H1 (cell line): ENCODE results near the gene CDK4. TPM values are rescaled to one million over a fixed set of nuclear protein-coding genes. Genes with fewer than 3 reads are reported as not detected.

Experiments
- CBX5 ChIP-seq: fragments of 300-800, 300-1000 bp; sonication (generic); IDR thresholded peaks from 2 replicates; pipeline ENCODE4 v1.7.1; 2016; ENCODE audit warnings: antibody characterized with exemption, low read length, low read depth
- CHD7 ChIP-seq: fragments of 300-600 bp; sonication (generic); IDR thresholded peaks from 2 replicates; pipeline ENCODE4 v1.7.1; 2012; ENCODE audit warnings: low read length, moderate library complexity, mild to moderate bottlenecking, inconsistent platforms; ENCODE audit not compliant: insufficient replicate concordance
- CTCF ChIP-seq, 3 experiments: IDR thresholded peaks; 1 replicate in 2 of 3; 2 replicates in 1 of 3; pipeline versions ENCODE4 v1.5.1 to v1.6.1; 2011; ENCODE audit warnings: low read length in 3 of 3, mild to moderate bottlenecking in 3 of 3, inconsistent platforms in 2 of 3, low read depth in 1 of 3, moderate library complexity in 1 of 3; ENCODE audit not compliant: insufficient read depth in 1 of 3; ENCODE audit errors: control extremely low read depth in 1 of 3
- MAFK ChIP-seq: IDR thresholded peaks from 2 replicates; pipeline ENCODE4 v1.6.1; 2012; ENCODE audit warnings: low read depth, mild to moderate bottlenecking, improper control_type of control experiment, low read length
- polyA plus RNA-seq, 7 experiments: library from polyadenylated mRNA; depleted of rRNA in 3 of 7; stranded (reverse) in 5 of 7; unstranded in 2 of 7; fragments of >200 nt in 5 of 7; fragments of 200-250 nt in 2 of 7; gene quantifications; 1 replicate in 5 of 7; 2 replicates in 1 of 7; 4 replicates in 1 of 7; pipeline versions ENCODE4 v1.2.1 to v1.2.3, GENCODE V29; 2011 to 2013; ENCODE audit warnings: missing spikeins in 2 of 7, mixed read lengths in 2 of 7
- total RNA-seq: library from RNA; stranded (reverse); fragmentation: NEBNext Ultra II Directional; extraction: Animal tissue kit (Norgen Biotek cat#: 25700); gene quantifications from 2 replicates; pipeline ENCODE4 v1.2.1, GENCODE V29; 2021
- TF ChIP-seq, protein P1 (sequence below): IDR thresholded peaks from 2 replicates; pipeline ENCODE4 v1.6.1; 2012; ENCODE audit warnings: low read length, inconsistent platforms
- TF ChIP-seq, protein P2 (sequence below): IDR thresholded peaks from 2 replicates; pipeline ENCODE4 v1.6.1; 2011; ENCODE audit warnings: low read length, improper control_type of control experiment

The CDK4 gene
- total and polyA plus RNA-seq, 2 of the 8 experiments (the other 6 are each of a cell fraction or from before 2014, with no cell fraction given): 174 to 368 TPM

- no peak for TF ChIP-seq CHD7
- TF ChIP-seq, protein P1, sequence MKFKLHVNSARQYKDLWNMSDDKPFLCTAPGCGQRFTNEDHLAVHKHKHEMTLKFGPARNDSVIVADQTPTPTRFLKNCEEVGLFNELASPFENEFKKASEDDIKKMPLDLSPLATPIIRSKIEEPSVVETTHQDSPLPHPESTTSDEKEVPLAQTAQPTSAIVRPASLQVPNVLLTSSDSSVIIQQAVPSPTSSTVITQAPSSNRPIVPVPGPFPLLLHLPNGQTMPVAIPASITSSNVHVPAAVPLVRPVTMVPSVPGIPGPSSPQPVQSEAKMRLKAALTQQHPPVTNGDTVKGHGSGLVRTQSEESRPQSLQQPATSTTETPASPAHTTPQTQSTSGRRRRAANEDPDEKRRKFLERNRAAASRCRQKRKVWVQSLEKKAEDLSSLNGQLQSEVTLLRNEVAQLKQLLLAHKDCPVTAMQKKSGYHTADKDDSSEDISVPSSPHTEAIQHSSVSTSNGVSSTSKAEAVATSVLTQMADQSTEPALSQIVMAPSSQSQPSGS: no peak
- no peak for TF ChIP-seq CBX5
- no peak for TF ChIP-seq CTCF (IDR thresholded peaks at IDR 0.05; ENCODE audit: control extremely low read depth in 1 of 3, insufficient read depth in 1 of 3, low read depth in 1 of 3, low read length in 3 of 3)
- TF ChIP-seq, protein P2, sequence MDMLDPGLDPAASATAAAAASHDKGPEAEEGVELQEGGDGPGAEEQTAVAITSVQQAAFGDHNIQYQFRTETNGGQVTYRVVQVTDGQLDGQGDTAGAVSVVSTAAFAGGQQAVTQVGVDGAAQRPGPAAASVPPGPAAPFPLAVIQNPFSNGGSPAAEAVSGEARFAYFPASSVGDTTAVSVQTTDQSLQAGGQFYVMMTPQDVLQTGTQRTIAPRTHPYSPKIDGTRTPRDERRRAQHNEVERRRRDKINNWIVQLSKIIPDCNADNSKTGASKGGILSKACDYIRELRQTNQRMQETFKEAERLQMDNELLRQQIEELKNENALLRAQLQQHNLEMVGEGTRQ: no peak
- TF ChIP-seq MAFK: no peak
These were observed 25.3 kb upstream of the CDK4 start (continued) for GRCh38 chr12:57777367-57777766.
